Liver (tissue), 9 donors: ENCODE data around the gene CHCHD2. TPM values are rescaled to one million over a fixed set of nuclear protein-coding genes. Genes with fewer than 3 reads are reported as not detected.
"Not testable (repeated sequence)": the region's sequence is repeated elsewhere in the genome, so short reads cannot be mapped to it uniquely, and the experiment has no call there.

Experiments used
- DNase-seq: peaks from one replicate; pipeline ENCODE4 v3.0.0-alpha.2; 2017; ENCODE audit warnings: low spot score
- H3K27ac ChIP-seq, 2 donors: one replicate each; pipeline ENCODE4 v1.7.0; 2013; ENCODE audit warnings: inconsistent platforms in 2 of 2, low read length in 2 of 2, control low read depth in 1 of 2, low read depth in 1 of 2, mild to moderate bottlenecking in 1 of 2
- H3K27me3 ChIP-seq, 4 donors: one replicate each; pipeline versions ENCODE4 v1.6.1 to v1.7.0; 2013; ENCODE audit warnings: low read length in 3 of 4, inconsistent platforms in 1 of 4, mild to moderate bottlenecking in 1 of 4, moderate library complexity in 1 of 4; ENCODE audit not compliant: control insufficient read depth in 4 of 4, insufficient read depth in 4 of 4
- H3K36me3 ChIP-seq, 4 donors: one replicate each; pipeline versions ENCODE4 v1.6.1 to v1.7.0; 2013; ENCODE audit warnings: low read length in 3 of 4, mild to moderate bottlenecking in 3 of 4, low read depth in 1 of 4, moderate library complexity in 1 of 4; ENCODE audit not compliant: control insufficient read depth in 4 of 4, insufficient read depth in 3 of 4
- H3K4me1 ChIP-seq, 4 donors: one replicate each; pipeline versions ENCODE4 v1.6.1 to v1.7.0; 2013; ENCODE audit warnings: low read length in 3 of 4, mild to moderate bottlenecking in 3 of 4, moderate library complexity in 1 of 4; ENCODE audit not compliant: control insufficient read depth in 4 of 4, insufficient read depth in 4 of 4
- H3K4me3 ChIP-seq, 3 donors: one replicate each; pipeline versions ENCODE4 v1.6.1 to v1.7.0; 2013; ENCODE audit warnings: low read length in 3 of 3, control low read depth in 1 of 3, low read depth in 1 of 3, mild to moderate bottlenecking in 1 of 3
- H3K9ac ChIP-seq, 2 donors: one replicate each; pipeline ENCODE4 v1.7.0; 2013; ENCODE audit warnings: low read length in 2 of 2, mild to moderate bottlenecking in 2 of 2, moderate library complexity in 2 of 2, control low read depth in 1 of 2, low read depth in 1 of 2
- H3K9me3 ChIP-seq, 4 donors: one replicate each; pipeline versions ENCODE4 v1.6.1 to v1.7.0; 2013; ENCODE audit warnings: low read length in 3 of 4; ENCODE audit not compliant: control insufficient read depth in 4 of 4
- ATF3 ChIP-seq: IDR thresholded peaks from 2 replicates; pipeline ENCODE4 v1.6.1; 2016; ENCODE audit warnings: antibody characterized with exemption
- FOXA2 ChIP-seq: IDR thresholded peaks from 2 replicates; pipeline ENCODE4 v1.6.1; 2016; ENCODE audit warnings: antibody characterized with exemption
- GABPA ChIP-seq, 2 donors: IDR thresholded peaks in 1 of 2; conservative IDR thresholded peaks in 1 of 2; 2 replicates each; pipeline ENCODE4 v1.6.1; 2016; ENCODE audit warnings: antibody characterized with exemption in 2 of 2, mild to moderate bottlenecking in 1 of 2, moderate library complexity in 1 of 2
- HNF4A ChIP-seq, 2 donors: conservative IDR thresholded peaks; 2 replicates each; pipeline ENCODE4 v1.6.1; 2016; ENCODE audit warnings: antibody characterized with exemption in 2 of 2, mild to moderate bottlenecking in 2 of 2
- HNF4G ChIP-seq: IDR thresholded peaks from 2 replicates; pipeline ENCODE4 v1.6.1; 2016; ENCODE audit warnings: antibody characterized with exemption
- MAX ChIP-seq: IDR thresholded peaks from 2 replicates; pipeline ENCODE4 v1.6.1; 2016; ENCODE audit warnings: antibody characterized with exemption
- RAD21 ChIP-seq, 2 donors: IDR thresholded peaks; 2 replicates each; pipeline ENCODE4 v1.6.1; 2016; ENCODE audit warnings: antibody characterized with exemption in 2 of 2, mild to moderate bottlenecking in 2 of 2
- REST ChIP-seq: IDR thresholded peaks from 2 replicates; pipeline ENCODE4 v1.6.1; 2016; ENCODE audit warnings: antibody characterized with exemption, mild to moderate bottlenecking
- TAF1 ChIP-seq: conservative IDR thresholded peaks from 2 replicates; pipeline ENCODE4 v1.6.1; 2016; ENCODE audit warnings: antibody characterized with exemption, mild to moderate bottlenecking
- YY1 ChIP-seq: IDR thresholded peaks from 2 replicates; pipeline ENCODE4 v1.6.1; 2016; ENCODE audit warnings: antibody characterized with exemption, mild to moderate bottlenecking
- WGBS: extraction: QIAGEN DNeasy Blood & Tissue Kit; methylation state at CpG from one replicate; pipeline ENCODE4 v1.1.7; 2013; 5-methylcytosine and 5-hydroxymethylcytosine counted together
- polyA plus RNA-seq, 2 donors: library from polyadenylated mRNA; stranded (reverse) in 1 of 2; unstranded in 1 of 2; fragments of 200-250 nt in 1 of 2; fragments of >200 nt in 1 of 2; fragmentation: Nextera tagmentation in 1 of 2; extraction: Ambion mirVana in 1 of 2; gene quantifications; one replicate each; pipeline versions ENCODE4 v1.2.1 to v1.2.3, GENCODE V29; 2013 to 2015
- total RNA-seq, 2 donors: library from RNA; depleted of rRNA; stranded (reverse); fragments of >200 nt; gene quantifications; one replicate each; pipeline ENCODE4 v1.2.3, GENCODE V29; 2014
- TF ChIP-seq, protein P1 (sequence below): fragments of 150-350 bp; IDR thresholded peaks from 2 replicates; pipeline ENCODE4 v1.5.1; 2017; ENCODE audit warnings: improper control_type of control experiment, low read depth, low read length; ENCODE audit not compliant: missing input control
- TF ChIP-seq, protein P2 (sequence below): IDR thresholded peaks from 2 replicates; pipeline ENCODE4 v1.6.1; 2016; ENCODE audit warnings: antibody characterized with exemption
- donor health status: healthy.
- donor health status: healthy.
- donor health status: healthy.
- donor health status: healthy.
- donor health status: healthy.

CHCHD2 gene
- total and polyA plus RNA-seq, 4 donors = 169 to 356 (median 252) TPM

GRCh38 chr7:56115852-56116538, 9.7 kb upstream of the CHCHD2 start, which contains the start of gene NUPR2 (continued):
- no peak for TF ChIP-seq MAX

GRCh38 chr7:56112244-56112643, 6.0 kb upstream of the CHCHD2 start:
- H3K4me3 ChIP-seq, H3K9ac ChIP-seq, H3K27me3 ChIP-seq, H3K27ac ChIP-seq, H3K4me1 ChIP-seq, DNase-seq, H3K36me3 ChIP-seq, H3K9me3 ChIP-seq: not testable (repeated sequence)
- 86% methylated on average over 3 of the region's 3 CpGs for WGBS

DNA sequence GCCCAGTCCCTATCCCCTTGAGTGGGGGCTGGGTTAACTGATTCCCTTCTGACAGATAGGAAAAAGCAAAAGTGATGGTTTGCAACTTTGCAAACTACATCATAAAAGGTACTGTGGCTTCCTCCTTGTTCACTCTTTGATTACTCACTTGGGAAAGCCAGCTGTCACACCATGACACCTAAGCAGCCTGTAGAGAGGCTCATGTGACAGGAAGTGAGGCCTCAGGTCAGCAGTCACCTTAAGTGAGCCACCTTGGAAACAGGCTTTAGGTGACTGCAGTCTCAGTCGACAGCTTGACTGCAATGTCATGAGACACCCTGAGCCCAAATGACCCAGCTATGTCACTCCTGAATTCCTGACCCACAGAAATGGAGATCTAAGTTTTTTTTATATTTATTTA, 4.3 kb upstream of the CHCHD2 start:
- H3K4me3 ChIP-seq = no peak overlapping the region
- no peaks in the 10 kb centered on the region for H3K36me3 ChIP-seq

DNA sequence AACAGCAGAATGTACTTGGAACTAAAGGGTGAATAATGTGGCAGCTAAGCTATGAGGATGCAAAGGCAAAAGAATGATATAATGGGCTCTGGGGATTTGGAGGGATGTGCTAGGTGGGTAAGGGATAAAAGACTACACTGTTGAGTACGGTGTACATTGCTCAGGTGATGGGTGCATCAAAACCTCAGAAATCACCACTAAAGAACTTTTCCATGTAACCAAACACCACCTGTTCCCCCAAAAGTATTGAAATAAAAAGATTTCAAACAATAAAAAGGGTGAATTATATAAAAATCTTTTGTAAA, 1.6 kb upstream of the CHCHD2 start:
- no peak for DNase-seq
- Histone ChIP-seq H3K27me3 (no peaks in the 10 kb centered on the region), H3K9ac (no peak overlapping the region), H3K4me3 (no peak overlapping the region), H3K36me3 (peaks cover 2 to 12% (median 9%) of the 10 kb centered on the region in 4 donors), H3K9me3 (no peaks in the 10 kb centered on the region), H3K27ac (no peak overlapping the region), H3K4me1 (peaks cover 1 to 7% (median 5%) of the 10 kb centered on the region in 4 donors)
- WGBS = 98% methylated on average over 1 of the region's 1 CpG
- TF ChIP-seq HNF4G (no peak), ATF3 (no peak), FOXA2 (no peak), TAF1 (no peak), HNF4A (conservative IDR thresholded peaks at IDR 0.05) (no peak), RAD21 (IDR thresholded peaks at IDR 0.05) (no peak), YY1 (no peak), REST (no peak)
- TF ChIP-seq, protein P1, sequence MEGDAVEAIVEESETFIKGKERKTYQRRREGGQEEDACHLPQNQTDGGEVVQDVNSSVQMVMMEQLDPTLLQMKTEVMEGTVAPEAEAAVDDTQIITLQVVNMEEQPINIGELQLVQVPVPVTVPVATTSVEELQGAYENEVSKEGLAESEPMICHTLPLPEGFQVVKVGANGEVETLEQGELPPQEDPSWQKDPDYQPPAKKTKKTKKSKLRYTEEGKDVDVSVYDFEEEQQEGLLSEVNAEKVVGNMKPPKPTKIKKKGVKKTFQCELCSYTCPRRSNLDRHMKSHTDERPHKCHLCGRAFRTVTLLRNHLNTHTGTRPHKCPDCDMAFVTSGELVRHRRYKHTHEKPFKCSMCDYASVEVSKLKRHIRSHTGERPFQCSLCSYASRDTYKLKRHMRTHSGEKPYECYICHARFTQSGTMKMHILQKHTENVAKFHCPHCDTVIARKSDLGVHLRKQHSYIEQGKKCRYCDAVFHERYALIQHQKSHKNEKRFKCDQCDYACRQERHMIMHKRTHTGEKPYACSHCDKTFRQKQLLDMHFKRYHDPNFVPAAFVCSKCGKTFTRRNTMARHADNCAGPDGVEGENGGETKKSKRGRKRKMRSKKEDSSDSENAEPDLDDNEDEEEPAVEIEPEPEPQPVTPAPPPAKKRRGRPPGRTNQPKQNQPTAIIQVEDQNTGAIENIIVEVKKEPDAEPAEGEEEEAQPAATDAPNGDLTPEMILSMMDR = no peak
- TF ChIP-seq, protein P2, sequence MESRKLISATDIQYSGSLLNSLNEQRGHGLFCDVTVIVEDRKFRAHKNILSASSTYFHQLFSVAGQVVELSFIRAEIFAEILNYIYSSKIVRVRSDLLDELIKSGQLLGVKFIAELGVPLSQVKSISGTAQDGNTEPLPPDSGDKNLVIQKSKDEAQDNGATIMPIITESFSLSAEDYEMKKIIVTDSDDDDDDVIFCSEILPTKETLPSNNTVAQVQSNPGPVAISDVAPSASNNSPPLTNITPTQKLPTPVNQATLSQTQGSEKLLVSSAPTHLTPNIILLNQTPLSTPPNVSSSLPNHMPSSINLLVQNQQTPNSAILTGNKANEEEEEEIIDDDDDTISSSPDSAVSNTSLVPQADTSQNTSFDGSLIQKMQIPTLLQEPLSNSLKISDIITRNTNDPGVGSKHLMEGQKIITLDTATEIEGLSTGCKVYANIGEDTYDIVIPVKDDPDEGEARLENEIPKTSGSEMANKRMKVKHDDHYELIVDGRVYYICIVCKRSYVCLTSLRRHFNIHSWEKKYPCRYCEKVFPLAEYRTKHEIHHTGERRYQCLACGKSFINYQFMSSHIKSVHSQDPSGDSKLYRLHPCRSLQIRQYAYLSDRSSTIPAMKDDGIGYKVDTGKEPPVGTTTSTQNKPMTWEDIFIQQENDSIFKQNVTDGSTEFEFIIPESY = no peak

More for the DNA sequence above, 4.3 kb upstream of the CHCHD2 start:
- Histone ChIP-seq H3K27ac (no peak overlapping the region), H3K27me3 (no peaks in the 10 kb centered on the region), H3K9ac (no peak overlapping the region), H3K4me1 (peaks cover 0 to under 1% (median 0%) of the 10 kb centered on the region in 4 donors), H3K9me3 (no peaks in the 10 kb centered on the region)
- DNase-seq = no peak
- 83% methylated on average over 1 of the region's 1 CpG for WGBS
- no peak for TF ChIP-seq ATF3
- TF ChIP-seq, protein P1 = no peak
- no peak for TF ChIP-seq GABPA (IDR thresholded peaks at IDR 0.05 in 1 of 2, conservative IDR thresholded peaks at IDR 0.05 in 1 of 2)
